H1 (cell line): ENCODE results near the gene ZMYND12. TPM values are rescaled to one million over a fixed set of nuclear protein-coding genes. Genes with fewer than 3 reads are reported as not detected.

ENCODE experiments used
- CTCF ChIA-PET: fragments of 300-600 bp; sonication (Branson Sonifier 250); formaldehyde crosslinking; loops from one replicate; lab custom pipeline; 2021; ENCODE audit not compliant: partially characterized antibody; lab: Charles Lee
- POLR2A ChIA-PET: fragments of 300-600 bp; sonication (Branson Sonifier 250); formaldehyde crosslinking; loops from one replicate; lab custom pipeline; 2021; ENCODE audit warnings: inconsistent platforms; ENCODE audit not compliant: partially characterized antibody; lab: Charles Lee
- DNase-seq, 2 experiments: peaks; one replicate each; pipeline versions ENCODE4 v3.0.0 to v3.0.0-alpha.2; 2010 to 2022; ENCODE audit warnings: low spot score in 2 of 2, low read depth in 1 of 2, mixed read lengths in 1 of 2
- FAIRE-seq: peaks from 2 replicates; lab custom pipeline; 2011; peaks lifted over from hg19 to GRCh38; lab: Jason Lieb, UNC
- H2AFZ ChIP-seq: 2 replicates; pipeline ENCODE4 v1.8.1; 2012; ENCODE audit warnings: low read length, inconsistent platforms
- H2AK5ac ChIP-seq: 2 replicates; pipeline ENCODE4 v1.6.1; 2013; ENCODE audit warnings: low read depth, low read length
- H2BK120ac ChIP-seq: replicated peaks from 2 replicates; pipeline ENCODE3; 2013; ENCODE audit warnings: low read depth, low read length, inconsistent platforms
- H2BK12ac ChIP-seq: 2 replicates; pipeline ENCODE4 v1.6.1; 2013; ENCODE audit warnings: low read depth, low read length
- H2BK15ac ChIP-seq: 2 replicates; pipeline ENCODE4 v1.6.1; 2013; ENCODE audit warnings: low read length
- H2BK20ac ChIP-seq: 2 replicates; pipeline ENCODE4 v1.6.1; 2013; ENCODE audit warnings: low read length
- H2BK5ac ChIP-seq: 2 replicates; pipeline ENCODE4 v1.6.1; 2013; ENCODE audit warnings: low read depth, low read length
- H3K14ac ChIP-seq: 2 replicates; pipeline ENCODE4 v1.6.1; 2013; ENCODE audit warnings: inconsistent platforms; ENCODE audit not compliant: insufficient read length
- H3K18ac ChIP-seq: 2 replicates; pipeline ENCODE4 v1.6.1; 2013; ENCODE audit warnings: low read length; ENCODE audit errors: extremely low read depth
- H3K23ac ChIP-seq: 2 replicates; pipeline ENCODE4 v1.6.1; 2013; ENCODE audit warnings: inconsistent platforms; ENCODE audit not compliant: insufficient read length
- H3K23me2 ChIP-seq: 2 replicates; pipeline ENCODE4 v1.6.1; 2013; ENCODE audit warnings: low read depth, low read length
- H3K27ac ChIP-seq: 2 replicates; pipeline ENCODE4 v1.6.1; 2011; ENCODE audit warnings: low read depth, low read length, inconsistent platforms
- H3K27me3 ChIP-seq, 4 experiments: replicated peaks in 1 of 4; 1 replicate in 1 of 4; 2 replicates in 3 of 4; pipeline versions ENCODE4 v1.6.1 to v1.8.1; 2011 to 2013; ENCODE audit warnings: low read length in 3 of 4, mild to moderate bottlenecking in 3 of 4, inconsistent platforms in 2 of 4, mixed read lengths in 2 of 4, moderate library complexity in 1 of 4; ENCODE audit not compliant: control insufficient read depth in 3 of 4, insufficient read depth in 3 of 4; ENCODE audit errors: extremely low read depth in 1 of 4
- H3K36me3 ChIP-seq, 4 experiments: 2 replicates each; pipeline versions ENCODE4 v1.6.1 to v1.8.1; 2011 to 2013; ENCODE audit warnings: mild to moderate bottlenecking in 4 of 4, low read length in 3 of 4, moderate library complexity in 2 of 4, control low read depth in 1 of 4, inconsistent platforms in 1 of 4; ENCODE audit not compliant: insufficient read depth in 4 of 4, control insufficient read depth in 2 of 4
- H3K4ac ChIP-seq: replicated peaks from 2 replicates; pipeline ENCODE3; 2013; ENCODE audit warnings: low read length, low read depth, mixed read lengths, inconsistent platforms; ENCODE audit not compliant: insufficient read length
- H3K4me1 ChIP-seq, 4 experiments: replicated peaks in 1 of 4; 1 replicate in 1 of 4; 2 replicates in 3 of 4; pipeline versions ENCODE4 v1.6.1 to v1.8.1; 2011 to 2013; ENCODE audit warnings: low read length in 3 of 4, inconsistent platforms in 2 of 4, mixed read lengths in 1 of 4; ENCODE audit not compliant: insufficient read depth in 4 of 4, control insufficient read depth in 3 of 4
- H3K4me2 ChIP-seq, 2 experiments: 2 replicates each; pipeline versions ENCODE4 v1.6.1 to v1.8.1; 2011 to 2013; ENCODE audit warnings: low read depth in 2 of 2, low read length in 2 of 2, control low read depth in 1 of 2, inconsistent platforms in 1 of 2, mild to moderate bottlenecking in 1 of 2; ENCODE audit not compliant: insufficient read depth in 1 of 2
- H3K4me3 ChIP-seq, 4 experiments: fragments of 200-600, 300-600 bp in 1 of 4; sonication (generic), shearing (Covaris generic), sonication (Bioruptor Twin) in 1 of 4; 2 replicates each; pipeline versions ENCODE4 v1.5.1 to v1.8.1; 2011 to 2016; ENCODE audit warnings: low read length in 4 of 4, low read depth in 3 of 4, control low read depth in 2 of 4, inconsistent platforms in 2 of 4, mild to moderate bottlenecking in 2 of 4, mixed read lengths in 1 of 4, moderate library complexity in 1 of 4; ENCODE audit not compliant: insufficient read depth in 2 of 4; ENCODE audit errors: extremely low read depth in 1 of 4
- H3K56ac ChIP-seq: replicated peaks from 2 replicates; pipeline ENCODE3; 2013; ENCODE audit warnings: low read depth, mild to moderate bottlenecking, mixed read lengths, low read length, inconsistent platforms; ENCODE audit not compliant: insufficient read length
- H3K79me1 ChIP-seq: 2 replicates; pipeline ENCODE4 v1.6.1; 2013; ENCODE audit warnings: low read depth, low read length, control low read depth
- H3K79me2 ChIP-seq, 2 experiments: 2 replicates each; pipeline versions ENCODE4 v1.6.1 to v1.8.1; 2012 to 2013; ENCODE audit warnings: low read length in 2 of 2, mild to moderate bottlenecking in 2 of 2, inconsistent platforms in 1 of 2; ENCODE audit not compliant: insufficient read depth in 2 of 2, control insufficient read depth in 1 of 2
- H3K9ac ChIP-seq, 4 experiments: replicated peaks in 1 of 4; 1 replicate in 1 of 4; 2 replicates in 3 of 4; pipeline versions ENCODE4 v1.6.1 to v1.8.1; 2011 to 2013; ENCODE audit warnings: low read depth in 3 of 4, low read length in 3 of 4, control low read depth in 2 of 4, mild to moderate bottlenecking in 2 of 4, moderate library complexity in 2 of 4, inconsistent platforms in 1 of 4; ENCODE audit errors: extremely low read depth in 1 of 4
- H3K9me3 ChIP-seq, 2 experiments: 2 replicates each; pipeline versions ENCODE4 v1.6.1 to v1.8.1; 2012 to 2013; ENCODE audit warnings: mild to moderate bottlenecking in 2 of 2, moderate library complexity in 2 of 2, control low read depth in 1 of 2, inconsistent platforms in 1 of 2, low read depth in 1 of 2, low read length in 1 of 2, mixed read lengths in 1 of 2; ENCODE audit not compliant: insufficient read depth in 2 of 2
- H4K20me1 ChIP-seq, 2 experiments: replicated peaks in 1 of 2; 2 replicates each; pipeline versions ENCODE3 to v1.8.1; 2011 to 2013; ENCODE audit warnings: inconsistent platforms in 2 of 2, low read length in 2 of 2, mild to moderate bottlenecking in 1 of 2; ENCODE audit not compliant: insufficient read depth in 2 of 2, control insufficient read depth in 1 of 2
- H4K5ac ChIP-seq: 2 replicates; pipeline ENCODE4 v1.6.1; 2013; ENCODE audit warnings: low read length, low read depth, mixed read lengths, inconsistent platforms; ENCODE audit not compliant: insufficient read length
- H4K8ac ChIP-seq: 2 replicates; pipeline ENCODE4 v1.8.0; 2013; ENCODE audit warnings: mild to moderate bottlenecking, moderate library complexity, low read length, inconsistent platforms; ENCODE audit not compliant: insufficient read depth; ENCODE audit errors: extremely low read depth
- H4K91ac ChIP-seq: replicated peaks from 2 replicates; pipeline ENCODE3; 2013; ENCODE audit warnings: low read length, mixed read lengths, inconsistent platforms; ENCODE audit not compliant: insufficient read length
- CBX5 ChIP-seq: fragments of 300-800, 300-1000 bp; sonication (generic); IDR thresholded peaks from 2 replicates; pipeline ENCODE4 v1.7.1; 2016; ENCODE audit warnings: antibody characterized with exemption, low read length, low read depth
- CBX8 ChIP-seq: fragments of 300-800, 300-1000 bp; sonication (generic); IDR thresholded peaks from 2 replicates; pipeline ENCODE4 v1.7.1; 2016; ENCODE audit warnings: low read depth, low read length, borderline replicate concordance
- CHD1 ChIP-seq: IDR thresholded peaks from 2 replicates; pipeline ENCODE4 v1.6.1; 2012; ENCODE audit warnings: low read depth, low read length, improper control_type of control experiment
- EP300 ChIP-seq, 2 experiments: IDR thresholded peaks; 1 replicate in 1 of 2; 2 replicates in 1 of 2; pipeline ENCODE4 v1.6.1; 2011 to 2012; ENCODE audit warnings: low read depth in 2 of 2, low read length in 2 of 2, mild to moderate bottlenecking in 2 of 2, borderline replicate concordance in 1 of 2, inconsistent platforms in 1 of 2, moderate library complexity in 1 of 2
- HDAC6 ChIP-seq: IDR thresholded peaks from one replicate; pipeline ENCODE4 v1.7.1; 2012; ENCODE audit warnings: low read depth, mild to moderate bottlenecking, inconsistent platforms, low read length, moderate library complexity
- KDM1A ChIP-seq: fragments of 200-600, 300-600 bp; sonication (generic); IDR thresholded peaks from 2 replicates; pipeline ENCODE4 v1.7.1; 2016; ENCODE audit warnings: mild to moderate bottlenecking, low read length, borderline replicate concordance
- KDM4A ChIP-seq: IDR thresholded peaks from one replicate; pipeline ENCODE4 v1.7.1; 2012; ENCODE audit warnings: low read depth, mild to moderate bottlenecking, moderate library complexity, low read length, inconsistent platforms; ENCODE audit not compliant: severe bottlenecking
- MAFK ChIP-seq: IDR thresholded peaks from 2 replicates; pipeline ENCODE4 v1.6.1; 2012; ENCODE audit warnings: low read depth, mild to moderate bottlenecking, improper control_type of control experiment, low read length
- NANOG ChIP-seq: IDR thresholded peaks from 2 replicates; pipeline ENCODE4 v1.6.1; 2011; ENCODE audit warnings: low read length, low read depth, mild to moderate bottlenecking, inconsistent platforms; ENCODE audit not compliant: insufficient read depth, poor library complexity, severe bottlenecking
- POLR2A ChIP-seq, 2 experiments: IDR thresholded peaks; 1 replicate in 1 of 2; 2 replicates in 1 of 2; pipeline ENCODE4 v1.6.1; 2011; ENCODE audit warnings: low read depth in 2 of 2, low read length in 2 of 2, mild to moderate bottlenecking in 2 of 2; ENCODE audit errors: control extremely low read depth in 1 of 2
- RBBP5 ChIP-seq: IDR thresholded peaks from 2 replicates; pipeline ENCODE4 v1.7.1; 2012; ENCODE audit warnings: low read depth, mild to moderate bottlenecking, inconsistent platforms, low read length, moderate library complexity, borderline replicate concordance
- SIX5 ChIP-seq: IDR thresholded peaks from 2 replicates; pipeline ENCODE4 v1.6.1; 2011; ENCODE audit warnings: mild to moderate bottlenecking, low read depth, low read length
- SRF ChIP-seq: IDR thresholded peaks from 2 replicates; pipeline ENCODE4 v1.6.1; 2011; ENCODE audit warnings: mild to moderate bottlenecking, low read depth, low read length, moderate library complexity
- TAF1 ChIP-seq: IDR thresholded peaks from 2 replicates; pipeline ENCODE4 v1.6.1; 2011; ENCODE audit warnings: mild to moderate bottlenecking, low read depth, low read length
- TEAD4 ChIP-seq: IDR thresholded peaks from 2 replicates; pipeline ENCODE4 v1.6.1; 2012; ENCODE audit warnings: low read depth, low read length, inconsistent platforms, mixed read lengths
- ZNF274 ChIP-seq: IDR thresholded peaks from 2 replicates; pipeline ENCODE4 v1.7.0; 2012; ENCODE audit warnings: low read length, borderline replicate concordance; ENCODE audit errors: extremely low read depth
- WGBS, 2 experiments: shearing (Covaris generic) in 1 of 2; methylation state at CpG; one replicate each; pipeline versions ENCODE4 v1.1.6 to v1.1.7; 2013 to 2015; ENCODE audit warnings: low lambda C conversion rate in 2 of 2, mixed read lengths in 2 of 2, inconsistent platforms in 1 of 2, low coverage in 1 of 2, missing lambda C conversion rate in 1 of 2; ENCODE audit not compliant: insufficient replicate concordance in 2 of 2, insufficient coverage in 1 of 2, insufficient read length in 1 of 2; ENCODE audit errors: extremely low coverage in 1 of 2, missing lambda C conversion rate in 1 of 2; 5-methylcytosine and 5-hydroxymethylcytosine counted together
- polyA plus RNA-seq, 7 experiments: library from polyadenylated mRNA; depleted of rRNA in 3 of 7; stranded (reverse) in 5 of 7; unstranded in 2 of 7; fragments of >200 nt in 5 of 7; fragments of 200-250 nt in 2 of 7; gene quantifications; 1 replicate in 5 of 7; 2 replicates in 1 of 7; 4 replicates in 1 of 7; pipeline versions ENCODE4 v1.2.1 to v1.2.3, GENCODE V29; 2011 to 2013; ENCODE audit warnings: missing spikeins in 2 of 7, mixed read lengths in 2 of 7
- total RNA-seq: library from RNA; stranded (reverse); fragmentation: NEBNext Ultra II Directional; extraction: Animal tissue kit (Norgen Biotek cat#: 25700); gene quantifications from 2 replicates; pipeline ENCODE4 v1.2.1, GENCODE V29; 2021

Gene ZMYND12
- total and polyA plus RNA-seq, 2 of the 8 experiments (the other 6 are each of a cell fraction or from before 2014, with no cell fraction given), result 0.62 TPM; not detected in 1

DNA sequence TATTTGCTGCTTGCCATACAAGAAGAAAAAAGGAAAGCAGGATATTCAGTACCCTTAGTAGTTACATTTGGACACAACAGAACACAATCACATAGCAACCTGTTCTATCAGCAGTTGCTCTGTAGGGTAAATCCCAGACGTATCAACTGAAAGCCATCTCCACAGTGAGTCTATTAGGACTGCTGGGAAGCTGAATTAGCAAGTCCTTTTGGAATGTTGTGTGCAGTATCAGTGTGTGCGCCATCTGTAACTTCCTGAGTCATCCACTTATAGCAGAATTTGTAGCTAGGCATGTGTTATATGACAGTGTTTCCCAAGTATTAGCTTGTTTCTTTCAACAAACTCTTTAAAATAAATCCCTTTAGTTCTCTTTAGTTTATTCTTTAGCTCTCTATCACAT, 28.6 kb upstream of the ZMYND12 start:
- no peaks in the 10 kb centered on the region for H3K4me1 ChIP-seq
- no peak overlapping the region for H4K8ac ChIP-seq
- no peak overlapping the region for H3K56ac ChIP-seq
- H2BK5ac ChIP-seq, result no peak overlapping the region
- ChIA-PET POLR2A (no interaction called here), CTCF (no interaction called here)
- H3K23ac ChIP-seq, result no peak overlapping the region
- H3K79me1 ChIP-seq, result no peaks in the 10 kb centered on the region
- no peak overlapping the region for H3K4ac ChIP-seq
- H3K27me3 ChIP-seq, result no peaks in the 10 kb centered on the region
- no peak overlapping the region for H3K14ac ChIP-seq
- H2BK120ac ChIP-seq, result no peak overlapping the region
- no peak overlapping the region for H4K5ac ChIP-seq
- no peak overlapping the region for H3K4me3 ChIP-seq
- no peak overlapping the region for H3K4me2 ChIP-seq
- no peak overlapping the region for H2AK5ac ChIP-seq
- H3K23me2 ChIP-seq, result no peaks in the 10 kb centered on the region
- H2AFZ ChIP-seq, result no peak overlapping the region
- FAIRE-seq (no peak), DNase-seq (no peak)
- 74% methylated on average over 2 of the region's 2 CpGs; no CpG with 5 or more reads in 1 of the 2 experiments for WGBS, 2 experiments
- H3K27ac ChIP-seq, result no peak overlapping the region
- no peak overlapping the region for H2BK15ac ChIP-seq
- no peak overlapping the region for H3K18ac ChIP-seq
- H3K36me3 ChIP-seq, result no peaks in the 10 kb centered on the region
- H3K9me3 ChIP-seq, result no peaks in the 10 kb centered on the region
- H2BK20ac ChIP-seq, result no peak overlapping the region
- no peak overlapping the region for H4K91ac ChIP-seq
- H3K79me2 ChIP-seq, result no peaks in the 10 kb centered on the region
- H3K9ac ChIP-seq, result no peak overlapping the region
- H4K20me1 ChIP-seq, result no peaks in the 10 kb centered on the region
- H2BK12ac ChIP-seq, result no peak overlapping the region
- TF ChIP-seq SRF (no peak), MAFK (no peak), HDAC6 (no peak), CHD1 (no peak), KDM4A (no peak), CBX5 (no peak), RBBP5 (no peak), TAF1 (no peak), ZNF274 (no peak), TEAD4 (no peak), KDM1A (no peak), NANOG (no peak), EP300 (IDR thresholded peaks at IDR 0.05; ENCODE audit: borderline replicate concordance in 1 of 2, low read depth in 2 of 2, low read length in 2 of 2) (no peak), SIX5 (no peak), POLR2A (IDR thresholded peaks at IDR 0.05; ENCODE audit: control extremely low read depth in 1 of 2, low read depth in 2 of 2, low read length in 2 of 2) (no peak), CBX8 (no peak)
